Stimulated activated CD4-positive, alpha-beta T cell treated with anti-CD3 and anti-CD28 coated beads, Interleukin-4, amount 100 ng/mL, for 24 hours (primary cell): ENCODE measurements around the gene RAD51B.
"Not testable (repeated sequence)": the region's sequence is repeated elsewhere in the genome, so short reads cannot be mapped to it uniquely, and the experiment has no call there.

Experiments
- DNase-seq: peaks from one replicate; pipeline ENCODE4 v3.0.0-alpha.2; 2020

RAD51B gene

DNA sequence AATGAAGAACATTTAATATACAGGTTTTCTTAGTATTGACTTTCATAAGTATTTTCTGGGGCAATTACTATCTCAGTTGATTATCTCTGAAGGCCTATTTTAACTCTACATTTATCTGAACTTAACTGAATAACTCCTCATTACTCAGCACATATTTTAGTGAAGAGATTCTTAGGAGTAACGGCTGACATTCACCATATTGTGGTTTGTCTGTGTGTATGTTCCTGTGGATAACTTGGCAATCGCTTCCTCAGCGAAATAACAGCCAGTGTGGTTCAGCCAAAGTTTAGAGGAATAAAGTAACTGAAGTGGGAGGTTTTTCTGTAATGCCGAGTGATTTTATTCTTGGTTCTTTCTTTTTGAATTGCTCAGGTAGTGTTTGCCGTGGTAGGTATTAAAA, 168.0 kb downstream of the RAD51B start:
- DNase-seq, result no peak

DNA sequence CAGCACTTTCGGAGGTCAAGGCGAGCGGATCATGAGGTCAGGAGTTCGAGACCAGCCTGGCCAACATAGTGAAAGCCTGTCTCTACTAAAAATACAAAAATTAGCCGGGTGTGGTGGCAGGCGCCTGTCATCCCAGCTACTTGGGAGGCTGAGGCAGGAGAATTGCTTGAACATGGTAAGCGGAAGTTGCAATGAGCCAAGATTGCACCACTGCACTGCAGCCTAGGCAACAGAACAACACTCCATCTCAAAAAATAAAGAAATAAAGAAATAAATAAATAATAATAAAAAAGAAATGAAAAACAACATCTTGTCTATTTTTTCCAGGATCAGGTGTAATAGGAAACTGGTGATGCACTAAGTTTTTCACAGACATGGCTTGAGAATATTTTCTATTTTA, 168.6 kb downstream of the RAD51B start:
- DNase-seq, result not testable (repeated sequence)

DNA sequence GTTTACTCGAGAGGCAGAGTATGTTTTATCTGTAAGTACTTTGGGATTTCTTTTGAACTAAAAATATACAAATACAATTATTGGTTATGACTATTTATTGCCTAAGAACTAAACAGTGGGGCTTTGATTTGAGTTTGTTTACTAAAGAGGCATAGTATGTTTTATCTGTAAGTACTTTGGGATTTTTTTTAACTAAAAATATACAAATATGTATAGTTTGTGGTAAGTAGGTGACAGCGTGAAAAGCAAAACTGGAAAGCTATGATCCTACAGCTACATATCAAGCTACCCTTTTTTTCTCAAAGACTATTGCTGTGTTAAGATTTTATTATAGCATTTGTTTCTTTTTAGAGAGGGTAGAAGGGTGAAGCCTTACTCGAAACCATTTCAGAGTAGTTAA, 171.0 kb downstream of the RAD51B start:
- no peak for DNase-seq

DNA sequence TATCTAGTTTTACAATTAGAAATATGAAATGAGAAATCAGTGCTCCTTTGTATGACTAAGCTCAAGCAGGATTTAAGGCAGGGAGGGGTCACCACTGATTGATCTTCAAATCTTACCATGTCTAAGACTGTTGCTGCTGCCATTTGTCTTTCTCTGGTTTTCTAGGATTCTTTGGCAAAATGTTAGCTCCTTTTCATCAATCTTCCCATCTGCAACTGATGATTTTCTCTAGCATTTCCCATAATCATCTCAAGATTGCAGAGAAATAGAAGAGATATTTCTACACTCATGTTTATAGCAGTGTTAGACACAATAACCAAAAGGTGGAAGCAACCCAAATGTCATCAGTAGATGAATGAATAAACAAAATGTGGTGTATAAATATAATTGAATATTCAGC, 175.0 kb downstream of the RAD51B start:
- no peak for DNase-seq

DNA sequence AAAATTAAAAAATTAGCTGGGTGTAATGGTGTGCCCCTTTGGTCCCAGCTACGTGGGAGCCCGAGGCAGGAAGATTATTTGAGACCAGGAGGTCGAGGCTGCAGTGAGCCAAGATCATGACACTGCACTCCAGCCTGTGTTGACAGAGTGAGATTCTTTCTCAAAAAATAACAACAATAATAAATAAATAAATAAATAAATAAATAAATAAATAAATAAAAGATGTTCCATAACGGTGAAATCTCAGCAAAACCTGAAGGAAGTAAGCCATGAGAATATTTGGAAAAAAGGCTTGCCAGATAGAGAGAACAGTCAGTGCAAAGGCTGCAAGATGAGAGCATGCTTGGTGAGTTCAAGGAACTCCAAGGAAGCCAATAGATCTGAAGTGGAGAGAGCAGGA, 176.7 kb downstream of the RAD51B start:
- DNase-seq, result no peak

DNA sequence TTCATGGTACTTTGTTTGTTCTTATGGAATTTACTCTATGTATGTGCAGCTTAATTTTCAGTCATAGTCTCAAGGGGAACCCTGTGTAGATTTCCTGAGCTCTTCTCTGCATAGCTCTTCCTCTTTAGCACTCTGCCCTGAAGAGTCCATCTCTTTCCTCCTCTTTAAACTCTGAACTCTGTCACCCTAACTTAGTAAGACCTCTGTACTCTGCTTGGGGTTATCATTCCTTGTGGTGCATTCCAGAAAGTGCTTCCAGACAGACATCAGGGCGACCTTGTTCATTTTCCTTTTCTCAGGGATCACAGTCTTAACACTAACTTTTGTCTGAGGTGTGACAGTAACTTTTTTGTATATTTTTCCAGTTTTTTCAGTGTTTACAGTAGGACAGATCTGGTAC, 179.3 kb downstream of the RAD51B start:
- DNase-seq, result no peak

DNA sequence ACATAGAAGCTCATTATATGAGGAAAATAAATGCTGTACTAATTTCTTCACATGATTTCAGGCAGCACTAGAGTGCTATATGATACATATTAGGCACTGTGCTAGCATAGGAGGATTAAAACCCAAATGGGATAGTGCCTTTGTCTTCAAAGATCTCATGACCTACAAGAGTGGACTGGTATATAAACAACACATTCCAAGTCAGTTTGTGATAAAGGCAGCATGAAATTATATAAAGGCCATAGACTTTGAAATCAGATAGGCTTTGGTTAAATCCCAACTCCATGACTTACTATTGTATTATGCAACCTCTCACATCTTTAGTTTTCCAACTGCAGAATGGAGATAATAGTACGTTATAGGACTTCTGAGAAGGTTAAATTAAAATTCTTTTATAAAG, 179.7 kb downstream of the RAD51B start:
- DNase-seq, result no peak

DNA sequence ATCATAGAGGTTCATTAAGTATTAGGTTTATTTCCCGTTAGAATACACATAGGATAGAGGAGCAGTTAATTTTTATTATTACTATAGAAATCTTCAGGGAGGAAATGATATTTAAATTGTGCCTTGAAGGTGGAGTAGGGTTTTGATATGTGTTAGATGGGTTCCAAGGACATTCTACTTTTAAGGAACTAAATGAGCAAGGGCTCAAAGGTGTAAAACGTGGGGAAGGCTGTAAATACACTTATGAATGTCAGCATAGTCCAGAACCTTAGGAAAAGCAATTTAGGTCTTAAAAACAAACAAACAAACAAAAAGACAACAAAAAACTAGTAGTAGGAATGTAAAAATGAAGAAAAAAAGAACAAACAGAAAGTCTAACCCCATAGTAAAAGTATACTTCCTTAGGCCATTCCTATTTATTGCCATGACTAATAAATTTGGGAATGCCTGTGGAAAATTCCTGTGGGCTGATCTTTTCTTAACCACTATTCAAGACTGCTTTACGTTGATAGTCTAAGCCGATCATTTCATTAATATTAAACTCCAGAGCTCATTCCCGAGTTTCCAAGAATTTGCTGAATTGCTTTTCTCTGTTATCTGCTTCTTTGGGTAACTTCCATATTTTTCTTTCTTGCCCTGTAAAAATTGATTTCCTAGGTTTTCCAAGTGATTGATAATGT, 180.3 kb downstream of the RAD51B start:
- no peak for DNase-seq

DNA sequence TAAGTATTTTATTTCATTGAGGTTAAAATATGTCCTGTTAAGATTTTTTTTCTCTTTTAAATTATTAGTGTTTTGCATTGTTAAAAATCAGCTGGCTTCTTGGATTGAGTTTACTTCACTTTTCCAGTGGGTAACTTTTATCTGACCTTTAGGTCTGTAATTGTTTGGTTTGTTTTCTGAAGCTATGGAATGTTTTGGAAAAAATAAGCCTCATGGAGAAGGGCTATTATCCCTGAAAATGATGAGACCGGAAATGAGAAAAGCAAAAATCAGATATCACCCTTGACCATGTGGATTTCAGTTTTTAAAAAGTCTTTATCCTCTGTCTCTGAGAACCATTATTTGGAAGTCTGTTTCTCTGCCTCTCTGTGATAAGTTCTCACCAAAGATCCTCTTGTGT, 180.9 kb downstream of the RAD51B start:
- no peak for DNase-seq

DNA sequence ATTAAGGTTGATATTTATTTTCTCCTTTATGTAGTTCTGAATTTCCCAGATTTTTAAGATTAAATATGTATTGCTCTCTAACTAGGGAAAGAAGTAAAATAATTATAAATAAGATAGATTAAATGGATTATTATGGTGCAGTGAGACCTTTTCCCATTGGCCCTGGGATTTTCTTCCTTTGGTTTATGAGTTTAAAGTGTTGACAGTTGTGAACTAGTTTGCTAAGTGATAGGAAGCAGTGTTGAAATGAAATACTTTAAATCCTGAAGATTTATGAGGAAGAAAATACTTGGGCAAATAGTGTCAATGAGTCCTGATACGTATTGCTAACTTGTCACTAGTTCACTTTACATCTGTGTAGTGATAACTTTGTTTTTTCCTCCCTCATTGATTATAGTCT, 188.9 kb downstream of the RAD51B start:
- DNase-seq, result no peak

DNA sequence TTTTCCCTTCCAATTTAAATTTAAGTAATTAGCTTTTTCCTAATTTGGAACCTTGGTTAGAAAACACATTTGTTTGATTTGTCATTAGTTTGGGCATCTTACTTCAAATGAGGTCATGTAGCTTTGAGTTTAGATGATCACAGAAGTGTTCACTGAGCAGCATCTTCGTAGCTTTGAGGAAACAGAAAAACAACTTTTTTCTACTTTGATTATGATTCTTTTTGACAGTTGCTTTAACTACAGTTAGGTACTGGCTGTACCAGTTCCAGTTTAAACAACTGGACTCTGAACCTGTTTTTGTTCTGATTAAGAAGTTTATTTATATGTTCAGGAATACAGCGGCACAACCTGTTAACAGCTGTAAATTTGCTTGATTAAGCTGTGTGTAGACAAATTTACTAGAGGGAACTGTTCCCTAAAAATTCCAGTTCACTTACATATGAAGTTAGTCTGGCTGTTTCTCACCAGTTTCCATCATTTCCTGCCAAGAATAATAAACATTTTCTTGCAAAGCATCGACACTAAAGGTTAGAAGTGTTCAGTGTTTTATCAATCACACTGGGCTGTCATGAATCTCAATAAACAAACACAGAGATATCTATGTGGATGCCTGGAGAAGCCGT, 191.9 kb downstream of the RAD51B start:
- DNase-seq, result no peak

DNA sequence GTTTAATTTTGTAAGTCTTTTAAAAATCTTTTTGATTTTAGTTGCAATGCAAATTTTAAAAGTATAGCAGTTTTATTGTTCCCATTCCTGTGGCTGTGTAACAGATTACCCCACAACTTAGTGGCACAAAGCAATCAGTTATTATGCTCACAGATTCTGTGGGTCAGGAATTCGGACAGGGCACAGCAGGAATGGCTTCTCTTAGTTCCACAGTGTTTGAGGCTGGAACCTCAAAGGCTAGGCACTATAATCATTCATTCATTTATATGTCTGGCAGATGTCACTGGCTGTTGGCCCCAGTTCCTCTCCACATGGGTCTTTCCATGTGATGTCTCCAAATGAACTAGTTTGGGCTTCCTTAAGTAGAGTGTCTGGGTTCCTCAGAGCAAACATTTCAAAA, 193.3 kb downstream of the RAD51B start:
- no peak for DNase-seq

DNA sequence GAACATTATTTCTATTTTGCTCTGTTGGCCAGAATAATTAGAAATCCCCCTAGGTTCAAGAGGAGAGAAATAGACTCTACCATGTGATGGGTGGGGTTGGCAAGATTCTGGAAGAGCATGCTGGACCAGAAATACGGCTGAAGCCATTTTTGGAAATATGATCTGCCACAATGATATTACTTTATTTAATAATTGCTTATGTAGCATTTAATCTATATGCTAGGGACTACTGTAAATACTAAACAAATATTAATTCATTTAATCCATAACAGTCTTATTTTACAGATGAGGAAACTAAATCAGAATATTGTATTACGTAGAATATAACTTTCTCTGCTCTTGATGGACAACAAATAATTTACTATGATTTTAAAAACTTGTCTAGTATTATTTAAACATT, 193.7 kb downstream of the RAD51B start:
- DNase-seq, result no peak

DNA sequence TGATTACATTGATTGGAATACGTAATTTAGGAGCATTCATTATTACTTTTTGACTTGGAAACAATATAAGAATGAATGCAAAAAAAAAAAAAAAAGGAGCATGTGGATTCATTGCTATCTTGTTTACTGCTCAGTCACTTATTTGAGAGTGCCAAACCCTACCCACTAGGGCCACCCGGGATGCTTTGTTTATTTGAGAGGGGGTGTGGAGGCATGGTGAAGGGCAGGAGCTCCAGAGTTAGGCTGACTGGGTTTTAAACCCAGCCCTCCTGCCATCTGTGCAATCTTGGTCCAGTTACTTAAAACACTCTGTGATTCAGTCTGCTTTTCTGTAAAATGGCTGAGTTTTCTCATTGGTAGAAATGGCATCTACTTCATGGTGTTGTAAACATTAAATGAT, 195.2 kb downstream of the RAD51B start:
- DNase-seq, result no peak

DNA sequence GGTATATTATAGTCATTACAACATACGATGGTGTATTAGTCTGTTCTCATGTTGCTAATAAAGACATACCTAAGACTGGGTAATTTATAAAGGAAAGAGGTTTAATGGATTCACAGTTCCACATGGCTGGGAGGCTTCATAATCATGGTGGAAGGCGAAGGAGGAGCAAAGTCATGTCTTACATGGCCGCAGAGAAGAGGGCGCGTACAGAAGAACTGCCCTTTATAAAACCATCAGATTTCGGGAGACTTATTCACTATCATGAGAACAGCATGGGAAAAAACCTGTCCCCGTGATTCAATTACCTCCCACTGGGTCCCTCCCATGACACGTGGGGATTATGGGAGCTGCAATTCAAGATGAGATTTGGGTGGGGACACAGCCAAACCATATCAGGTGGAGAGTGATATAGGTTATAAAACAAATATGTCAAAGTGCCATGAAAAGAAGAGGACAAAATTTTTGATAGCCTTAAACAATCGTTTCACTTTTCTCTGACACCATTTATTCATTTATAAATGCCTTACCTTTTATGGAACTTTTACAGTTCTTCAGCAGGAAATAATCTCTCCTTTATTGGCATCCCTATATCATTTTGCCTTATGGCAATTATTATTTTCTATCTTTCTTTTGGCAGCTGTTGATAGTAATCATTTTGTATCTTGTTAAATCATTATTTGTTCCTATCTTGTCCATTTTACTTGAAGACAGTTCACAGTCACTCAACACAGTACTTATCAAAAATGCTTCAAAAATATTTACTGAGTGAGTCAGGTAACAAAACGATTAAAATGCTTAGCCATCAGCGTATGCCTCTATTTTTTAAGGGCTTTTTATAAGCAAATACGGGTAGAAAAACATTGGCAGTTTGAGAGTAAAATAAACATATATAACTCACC, 196.0 kb downstream of the RAD51B start:
- DNase-seq, result no peak

DNA sequence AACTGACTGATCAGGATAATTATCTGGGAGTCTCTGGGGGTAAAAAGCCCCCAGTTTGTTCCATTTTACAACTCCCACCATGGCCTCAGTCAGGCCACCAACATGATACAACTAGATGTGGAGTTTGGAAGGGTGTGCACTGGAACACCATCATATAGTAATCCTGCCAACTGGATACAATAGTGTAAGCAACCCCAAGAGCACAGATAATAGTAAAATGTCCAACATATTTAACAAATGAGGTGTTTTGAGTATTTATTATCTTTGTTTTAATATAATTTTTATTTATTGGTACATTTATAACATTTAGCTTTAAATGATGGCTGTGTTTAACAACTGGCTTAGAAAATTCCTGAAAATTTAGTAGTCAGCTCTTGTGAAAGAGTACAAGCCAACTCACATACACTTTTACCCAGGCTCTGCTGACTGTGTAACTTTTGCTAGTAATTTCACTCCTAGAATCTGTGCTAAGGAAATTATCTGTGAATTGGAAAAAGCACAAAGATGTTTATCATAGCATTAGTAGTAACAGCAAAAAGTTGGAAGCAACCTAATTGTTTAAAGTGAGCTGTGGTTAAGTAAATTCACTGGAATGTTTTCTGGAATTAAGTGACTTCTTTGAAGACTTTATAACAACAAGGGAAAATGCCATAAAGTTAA, 196.8 kb downstream of the RAD51B start:
- no peak for DNase-seq

DNA sequence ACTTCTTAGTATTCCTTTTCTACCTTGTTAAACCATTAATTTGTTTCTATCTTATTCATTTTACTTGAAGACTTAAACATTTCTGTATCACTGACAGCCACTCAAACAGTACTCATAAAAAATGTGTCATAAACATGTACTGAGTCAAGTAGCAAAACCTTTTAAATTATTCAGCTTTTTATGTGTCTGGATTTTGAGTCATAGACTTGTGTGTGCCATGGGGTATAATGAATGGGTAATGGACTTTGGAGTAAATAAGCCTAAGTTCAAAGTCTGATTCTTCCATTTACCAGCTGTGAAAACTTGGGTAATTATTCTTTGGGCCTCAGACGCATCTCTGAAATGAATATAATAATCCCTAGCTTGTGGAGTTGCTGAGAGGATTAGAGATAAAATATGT, 199.0 kb downstream of the RAD51B start:
- DNase-seq, result no peak

DNA sequence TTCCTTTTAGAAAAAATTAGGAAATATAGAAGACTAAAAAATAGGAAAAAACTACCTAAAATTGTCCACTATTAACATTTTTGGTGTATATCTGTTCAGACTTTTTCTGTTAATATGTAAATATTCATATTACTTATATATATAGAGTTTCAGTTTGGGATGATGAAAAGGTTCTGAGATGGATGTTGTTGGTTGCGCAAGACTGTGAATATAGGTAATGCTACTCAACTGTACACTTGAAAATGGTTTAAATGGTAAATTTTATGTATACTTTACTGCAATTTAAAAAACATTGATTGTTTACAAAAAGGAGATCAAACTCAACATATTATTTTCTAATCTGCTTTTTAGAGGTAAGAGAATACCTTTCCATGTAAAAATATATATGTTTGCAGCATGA, 200.9 kb downstream of the RAD51B start:
- DNase-seq, result no peak

DNA sequence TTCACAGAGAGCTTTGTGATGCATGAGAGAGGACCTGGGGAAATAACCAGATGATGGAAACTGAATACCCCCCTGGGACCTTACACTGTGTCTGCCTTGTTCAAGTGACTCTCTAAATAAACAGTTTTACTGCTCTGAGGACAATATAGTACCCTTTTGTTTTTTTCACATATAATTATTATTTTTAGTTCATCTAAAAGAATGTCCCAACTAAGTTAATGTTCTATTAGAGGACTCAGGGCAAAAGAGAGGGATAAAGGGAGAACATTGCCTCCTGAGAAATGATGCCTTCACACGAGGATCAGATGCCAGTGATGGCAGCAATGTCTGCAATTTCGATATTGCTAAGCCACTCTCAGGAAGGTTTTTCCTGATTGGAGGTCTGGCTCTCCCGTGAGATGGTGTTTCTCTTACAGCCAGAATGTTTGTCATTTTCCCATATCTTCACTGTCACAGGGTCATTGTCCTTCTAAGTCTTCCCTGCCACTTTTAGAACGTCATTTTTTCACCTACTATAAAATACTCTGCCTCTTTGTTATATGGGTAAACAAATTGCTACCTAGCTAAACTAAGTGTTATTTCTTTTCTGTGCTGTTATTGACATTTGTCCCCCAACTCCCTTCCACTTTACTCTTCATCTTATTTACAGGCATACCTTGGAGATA, 201.6 kb downstream of the RAD51B start:
- no peak for DNase-seq

DNA sequence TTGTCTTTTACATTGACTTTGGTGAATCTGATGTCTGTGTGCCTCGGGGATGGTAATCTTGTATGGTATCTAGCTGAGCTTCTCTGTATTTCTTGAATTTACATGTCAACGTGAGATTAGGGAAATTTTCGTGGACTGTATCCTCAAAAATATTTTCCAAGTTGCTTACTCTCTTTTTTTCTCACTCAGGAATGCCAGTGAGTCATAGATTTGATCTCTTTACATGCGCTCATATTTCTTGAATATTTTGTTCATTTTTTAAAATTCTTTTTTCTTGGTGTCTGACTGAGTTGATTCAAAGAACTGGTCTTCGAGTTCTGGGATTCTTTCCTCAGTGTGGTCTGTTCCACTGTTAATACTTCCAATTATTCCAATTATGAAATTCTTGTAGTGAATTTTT, 207.7 kb downstream of the RAD51B start:
- DNase-seq, result no peak

DNA sequence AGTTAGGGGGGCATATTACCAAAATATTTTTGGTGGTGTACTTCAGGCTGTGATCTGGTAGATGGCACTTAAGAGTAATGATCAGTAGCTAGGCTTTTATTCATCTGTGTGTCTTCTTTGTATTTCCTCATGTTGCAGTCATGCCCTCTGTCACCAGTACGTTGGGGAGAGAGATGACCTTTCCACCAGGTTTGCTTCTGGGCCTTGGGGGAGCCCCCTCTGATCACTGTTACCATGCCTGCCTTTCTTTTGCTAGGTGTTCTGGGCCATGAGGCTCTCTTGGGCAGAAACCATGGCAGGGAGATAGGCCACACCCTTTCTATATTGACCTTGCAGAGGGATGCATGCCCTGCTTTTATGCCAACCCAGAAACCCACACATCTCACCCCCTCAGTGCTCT, 208.5 kb downstream of the RAD51B start:
- no peak for DNase-seq

DNA sequence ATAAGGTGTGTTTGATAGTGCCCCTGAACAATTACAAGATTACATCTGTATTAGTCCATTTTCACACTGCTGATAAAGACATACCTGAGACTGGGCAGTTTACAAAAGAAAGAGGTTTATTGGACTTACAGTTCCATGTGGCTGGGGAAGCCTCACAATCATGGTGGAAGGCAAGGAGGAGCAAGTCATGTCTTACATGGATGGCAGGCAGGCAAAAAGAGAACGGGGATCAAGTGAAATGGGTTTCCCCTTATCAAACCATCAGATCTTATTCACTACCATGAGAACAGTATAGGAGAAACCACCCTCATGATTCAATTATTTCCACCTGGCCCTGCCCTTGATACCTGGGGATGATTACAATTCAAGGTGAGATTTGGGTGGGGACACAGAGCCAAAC, 211.4 kb downstream of the RAD51B start:
- DNase-seq, result not testable (repeated sequence)

DNA sequence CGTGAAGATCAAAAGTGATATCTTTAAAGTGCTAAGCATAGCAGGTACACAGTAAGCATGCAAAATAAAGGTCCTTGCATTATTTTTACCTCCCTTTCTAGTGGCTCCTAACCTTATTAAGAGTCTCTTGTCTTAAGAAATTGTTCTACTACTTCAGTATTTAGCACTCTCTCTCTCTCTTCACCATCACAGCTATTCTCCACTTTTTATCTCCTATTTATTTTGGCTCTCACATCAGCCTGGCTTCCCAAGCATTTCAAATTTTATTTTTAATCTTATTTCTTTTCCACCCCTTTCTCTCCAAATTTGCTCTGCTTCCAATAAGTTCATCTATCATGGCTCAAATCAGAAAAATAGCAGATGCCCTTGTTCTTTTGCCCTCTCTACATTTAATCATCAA, 212.6 kb downstream of the RAD51B start:
- DNase-seq, result no peak
